Testis (tissue), 2 donors: ENCODE data around the gene SPDYE17.
"Not testable (repeated sequence)": the region's sequence is repeated elsewhere in the genome, so short reads cannot be mapped to it uniquely, and the experiment has no call there.

Experiments
- POLR2A ChIP-seq: fragments of 450-650 bp; IDR thresholded peaks from one replicate; pipeline ENCODE4 v1.6.1; 2017; ENCODE audit warnings: antibody characterized with exemption, mild to moderate bottlenecking, moderate library complexity
- TF ChIP-seq, protein P1 (sequence below), 3 experiments: fragments of 450-650 bp in 2 of 3; fragments of 200-600 bp in 1 of 3; sonication (generic) in 1 of 3; IDR thresholded peaks; one replicate each; pipeline ENCODE4 v1.5.1; 2016 to 2019; ENCODE audit warnings: antibody characterized with exemption in 3 of 3, mild to moderate bottlenecking in 2 of 3, moderate library complexity in 1 of 3

DNA sequence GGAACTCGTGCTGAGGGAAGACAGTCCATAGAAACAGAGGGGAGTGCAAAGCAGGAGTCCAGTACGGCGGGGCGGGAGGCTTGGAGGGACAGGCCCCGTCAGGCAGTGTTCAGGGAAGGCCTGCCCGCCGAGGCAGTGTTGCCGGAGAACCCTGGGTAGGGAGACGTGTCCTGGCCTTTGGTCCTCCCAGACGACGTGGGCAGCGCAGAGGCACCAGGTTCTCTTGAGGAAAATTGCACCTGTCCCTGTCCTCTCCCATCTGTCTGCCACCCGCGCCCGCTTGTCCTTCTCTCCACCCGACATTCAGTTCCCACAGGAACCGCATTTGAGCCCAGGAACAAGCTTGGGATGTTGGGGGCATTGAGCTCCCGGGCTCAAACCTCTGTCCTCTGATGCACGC lies 38.3 kb downstream of the SPDYE17 start:
- TF ChIP-seq, protein P1, sequence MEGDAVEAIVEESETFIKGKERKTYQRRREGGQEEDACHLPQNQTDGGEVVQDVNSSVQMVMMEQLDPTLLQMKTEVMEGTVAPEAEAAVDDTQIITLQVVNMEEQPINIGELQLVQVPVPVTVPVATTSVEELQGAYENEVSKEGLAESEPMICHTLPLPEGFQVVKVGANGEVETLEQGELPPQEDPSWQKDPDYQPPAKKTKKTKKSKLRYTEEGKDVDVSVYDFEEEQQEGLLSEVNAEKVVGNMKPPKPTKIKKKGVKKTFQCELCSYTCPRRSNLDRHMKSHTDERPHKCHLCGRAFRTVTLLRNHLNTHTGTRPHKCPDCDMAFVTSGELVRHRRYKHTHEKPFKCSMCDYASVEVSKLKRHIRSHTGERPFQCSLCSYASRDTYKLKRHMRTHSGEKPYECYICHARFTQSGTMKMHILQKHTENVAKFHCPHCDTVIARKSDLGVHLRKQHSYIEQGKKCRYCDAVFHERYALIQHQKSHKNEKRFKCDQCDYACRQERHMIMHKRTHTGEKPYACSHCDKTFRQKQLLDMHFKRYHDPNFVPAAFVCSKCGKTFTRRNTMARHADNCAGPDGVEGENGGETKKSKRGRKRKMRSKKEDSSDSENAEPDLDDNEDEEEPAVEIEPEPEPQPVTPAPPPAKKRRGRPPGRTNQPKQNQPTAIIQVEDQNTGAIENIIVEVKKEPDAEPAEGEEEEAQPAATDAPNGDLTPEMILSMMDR (IDR thresholded peaks at IDR 0.05): not testable (repeated sequence)
- not testable (repeated sequence) for TF ChIP-seq POLR2A
